Muscle of arm (tissue), 14 donors: ENCODE results near the gene SEPSECS. TPM values are rescaled to one million over a fixed set of nuclear protein-coding genes. Genes with fewer than 3 reads are reported as not detected.
A peak's percentile ranks its signal among the peaks of the same experiment; 100 is the strongest.

Experiments used
- DNase-seq: peaks from one replicate; pipeline ENCODE4 v3.0.0-alpha.2; 2013
- long read RNA-seq, 11 donors: transcript quantifications; one replicate each; lab custom pipeline, GENCODE V29; 2026
- polyA plus RNA-seq, 12 donors: library from polyadenylated mRNA; unstranded; fragments of 120-200 nt; gene quantifications; one replicate each; pipeline ENCODE4 v1.2.1, GENCODE V29; 2013; ENCODE audit not compliant: insufficient read length in 12 of 12

SEPSECS gene
- 10 to 100 TPM in 6 of 12 donors, 1 to 10 TPM in 5, not detected in 1; 7.9 to 14.3 (median 10.2) TPM for polyA plus RNA-seq
- long read RNA-seq, donor 1: 0 reads
- long read RNA-seq, donor 2: 0 reads
- long read RNA-seq, donor 3: 0 reads
- long read RNA-seq, donor 4, full-length matches to known transcripts: 1 of 1 reads
- long read RNA-seq, donor 4, partial matches to known transcripts: 0 of 1 reads
- long read RNA-seq, donor 4, other reads (novel, unspliced or antisense): 0 of 1 reads
- long read RNA-seq, donor 5: 0 reads
- long read RNA-seq, donor 6, partial matches to known transcripts: 0 of 1 reads
- long read RNA-seq, donor 6, other reads (novel, unspliced or antisense): 0 of 1 reads
- long read RNA-seq, donor 7, full-length matches to known transcripts: 1 of 1 reads
- long read RNA-seq, donor 7, partial matches to known transcripts: 0 of 1 reads
- long read RNA-seq, donor 7, other reads (novel, unspliced or antisense): 0 of 1 reads
- long read RNA-seq, donor 8, full-length matches to known transcripts: 2 of 2 reads
- long read RNA-seq, donor 8, partial matches to known transcripts: 0 of 2 reads
- long read RNA-seq, donor 8, other reads (novel, unspliced or antisense): 0 of 2 reads
- long read RNA-seq, donor 9, partial matches to known transcripts: 0 of 1 reads
- long read RNA-seq, donor 9, other reads (novel, unspliced or antisense): 0 of 1 reads
- long read RNA-seq, donor 10, full-length matches to known transcripts: 4 of 4 reads
- long read RNA-seq, donor 10, partial matches to known transcripts: 0 of 4 reads
- long read RNA-seq, donor 10, other reads (novel, unspliced or antisense): 0 of 4 reads
- long read RNA-seq, donor 11: 0 reads

GRCh38 chr4:25159837-25160713, at the start of gene SEPSECS:
SEPSECS (minus strand) TSS chr4:25160449; CDS start chr4:25160369, 80 bp downstream.
- peak; percentile 99 for DNase-seq

GRCh38 chr4:25209702-25210101, 49.5 kb upstream of the SEPSECS start:
- no peak for DNase-seq

GRCh38 chr4:25207997-25208396, 47.7 kb upstream of the SEPSECS start:
- DNase-seq: no peak

- DNase-seq: no peak
Observed at GRCh38 chr4:25198713-25199112, 38.5 kb upstream of the SEPSECS start.

- DNase-seq: no peak
Observed at GRCh38 chr4:25190407-25190806, 30.2 kb upstream of the SEPSECS start.

- no peak for DNase-seq
Observed at GRCh38 chr4:25184056-25184455, 23.8 kb upstream of the SEPSECS start.

GRCh38 chr4:25182937-25183336, 22.7 kb upstream of the SEPSECS start:
- DNase-seq: no peak

GRCh38 chr4:25180524-25181131, 20.4 kb upstream of the SEPSECS start:
- DNase-seq: no peak

GRCh38 chr4:25178838-25179261, 18.6 kb upstream of the SEPSECS start:
- no peak for DNase-seq

- DNase-seq: no peak
Observed at GRCh38 chr4:25177147-25177546, 16.9 kb upstream of the SEPSECS start.

GRCh38 chr4:25174674-25175073, 14.4 kb upstream of the SEPSECS start:
- DNase-seq: no peak

GRCh38 chr4:25172961-25173915, 13.0 kb upstream of the SEPSECS start:
- DNase-seq: peak; percentile 73

GRCh38 chr4:25171201-25171865, 11.1 kb upstream of the SEPSECS start:
- no peak for DNase-seq

- no peak for DNase-seq
Observed at GRCh38 chr4:25169446-25169845, 9.2 kb upstream of the SEPSECS start.

- DNase-seq: no peak
Observed at GRCh38 chr4:25165916-25166315, 5.7 kb upstream of the SEPSECS start.

- no peak for DNase-seq
Observed at GRCh38 chr4:25163196-25163595, 2.9 kb upstream of the SEPSECS start.

- no peak for DNase-seq
Observed at GRCh38 chr4:25162566-25162965, 2.3 kb upstream of the SEPSECS start.

GRCh38 chr4:25161593-25161950, 1.3 kb upstream of the SEPSECS start:
- no peak for DNase-seq

- DNase-seq: peak; percentile 9
Observed at GRCh38 chr4:25160714-25161592, 704 bp upstream of the SEPSECS start.
